Endothelial cell of umbilical vein (primary cell): ENCODE data around the gene CYP26A1. TPM values are rescaled to one million over a fixed set of nuclear protein-coding genes. Genes with fewer than 3 reads are reported as not detected.
A peak's percentile ranks its signal among the peaks of the same experiment; 100 is the strongest.

Experiments
- BruUV-seq: library from RNA; stranded (reverse); fragments of 400-500 nt; replicated peaks from 2 replicates; lab custom pipeline; 2021; lab: Mats Ljungman, UMichigan
- CTCF ChIA-PET: fragments of 300-600, 350-600 bp; sonication (Branson Sonifier 250); formaldehyde crosslinking; loops from one replicate; lab custom pipeline; 2021; ENCODE audit warnings: antibody characterized with exemption, inconsistent platforms; lab: Charles Lee
- POLR2A ChIA-PET: fragments of 300-600, 350-600 bp; sonication (Branson Sonifier 250); formaldehyde crosslinking; loops from one replicate; lab custom pipeline; 2021; ENCODE audit warnings: antibody characterized with exemption, inconsistent platforms; lab: Charles Lee
- DNase-seq: peaks from one replicate; pipeline ENCODE4 v3.0.0-alpha.2; 2011; ENCODE audit warnings: low read depth, low spot score
- FAIRE-seq: peaks from 2 replicates; lab custom pipeline; 2011; peaks lifted over from hg19 to GRCh38; lab: Jason Lieb, UNC
- H2AFZ ChIP-seq: 2 replicates; pipeline ENCODE4 v1.6.0; 2012; ENCODE audit warnings: low read depth, low read length, control low read depth, inconsistent platforms
- H3K27ac ChIP-seq: 2 replicates; pipeline ENCODE4 v1.5.1; 2011; ENCODE audit warnings: low read depth, mild to moderate bottlenecking, control low read depth, low read length, moderate library complexity; ENCODE audit not compliant: insufficient read depth
- H3K27me3 ChIP-seq, 2 experiments: 2 replicates each; pipeline versions ENCODE4 v1.6.0 to v1.6.1; 2011; ENCODE audit warnings: low read length in 2 of 2, mixed read lengths in 1 of 2; ENCODE audit not compliant: control insufficient read depth in 2 of 2, insufficient read depth in 2 of 2
- H3K36me3 ChIP-seq, 2 experiments: 2 replicates in 1 of 2; 3 replicates in 1 of 2; pipeline ENCODE4 v1.5.1; 2011; ENCODE audit warnings: low read length in 2 of 2, mild to moderate bottlenecking in 1 of 2, moderate library complexity in 1 of 2; ENCODE audit not compliant: control insufficient read depth in 2 of 2, insufficient read depth in 2 of 2; ENCODE audit errors: extremely low read depth in 1 of 2
- H3K4me1 ChIP-seq: 3 replicates; pipeline ENCODE4 v1.5.1; 2011; ENCODE audit warnings: mild to moderate bottlenecking, low read length; ENCODE audit not compliant: control insufficient read depth, insufficient read depth; ENCODE audit errors: extremely low read depth
- H3K4me2 ChIP-seq: 2 replicates; pipeline ENCODE4 v1.6.1; 2011; ENCODE audit warnings: low read length, control low read depth, mixed read lengths; ENCODE audit not compliant: insufficient read depth
- H3K4me3 ChIP-seq, 3 experiments: fragments of 200-600 bp in 1 of 3; sonication (generic), shearing (Covaris generic) in 1 of 3; replicated peaks in 1 of 3; 2 replicates each; pipeline ENCODE4 v1.5.1; 2011 to 2016; ENCODE audit warnings: control low read depth in 3 of 3, low read length in 3 of 3, mild to moderate bottlenecking in 2 of 3, inconsistent platforms in 1 of 3, low read depth in 1 of 3, moderate library complexity in 1 of 3; ENCODE audit not compliant: insufficient read depth in 1 of 3
- H3K79me2 ChIP-seq: 2 replicates; pipeline ENCODE4 v1.6.0; 2012; ENCODE audit warnings: low read length, inconsistent platforms; ENCODE audit not compliant: control insufficient read depth, insufficient read depth
- H3K9ac ChIP-seq: replicated peaks from 2 replicates; pipeline ENCODE3; 2011; ENCODE audit warnings: low read length, control low read depth; ENCODE audit not compliant: insufficient read depth; ENCODE audit errors: extremely low read depth
- H3K9me1 ChIP-seq: replicated peaks from 3 replicates; pipeline ENCODE4 v1.6.0; 2011; ENCODE audit warnings: mild to moderate bottlenecking, low read length; ENCODE audit not compliant: control insufficient read depth, insufficient read depth; ENCODE audit errors: extremely low read depth
- H3K9me3 ChIP-seq: replicated peaks from 2 replicates; pipeline ENCODE4 v1.5.1; 2012; ENCODE audit warnings: low read length, inconsistent platforms; ENCODE audit not compliant: control insufficient read depth, insufficient read depth
- H4K20me1 ChIP-seq: replicated peaks from 2 replicates; pipeline ENCODE3; 2011; ENCODE audit warnings: mild to moderate bottlenecking, low read length; ENCODE audit not compliant: control insufficient read depth, insufficient read depth; ENCODE audit errors: extremely low read depth
- CTCF ChIP-seq, 2 donors: IDR thresholded peaks; 1 replicate in 1 of 2; 2 replicates in 1 of 2; pipeline ENCODE4 v1.5.1; 2011; ENCODE audit warnings: low read length in 2 of 2, mild to moderate bottlenecking in 2 of 2, moderate library complexity in 2 of 2, control low read depth in 1 of 2, inconsistent platforms in 1 of 2, low read depth in 1 of 2; ENCODE audit not compliant: insufficient read depth in 1 of 2; ENCODE audit errors: extremely low read depth in 1 of 2
- FOS ChIP-seq: IDR thresholded peaks from 2 replicates; pipeline ENCODE4 v1.6.1; 2011; ENCODE audit warnings: mild to moderate bottlenecking, low read length, moderate library complexity, borderline replicate concordance; ENCODE audit not compliant: insufficient read depth
- MAX ChIP-seq: IDR thresholded peaks from 2 replicates; pipeline ENCODE4 v1.6.1; 2011; ENCODE audit not compliant: insufficient read depth, insufficient read length
- MYC ChIP-seq: IDR thresholded peaks from one replicate; pipeline ENCODE4 v1.6.1; 2011; ENCODE audit warnings: mild to moderate bottlenecking, low read depth, low read length
- POLR2AphosphoS5 ChIP-seq: IDR thresholded peaks from 2 replicates; pipeline ENCODE4 v1.6.1; 2012; ENCODE audit warnings: low read depth, mild to moderate bottlenecking, control low read depth, low read length, moderate library complexity; ENCODE audit not compliant: insufficient read depth
- dilution Hi-C: fragments of 300-500 bp; cut with MboI; formaldehyde crosslinking; loops from one replicate; pipeline ENCODE4 v1.15.0; 2019; ENCODE audit warnings: low sequenced_read_pairs; ENCODE audit not compliant: extremely low pct_ligation_motif_present
- intact Hi-C: fragments of 100-400 bp; cut with micrococcal nuclease; formaldehyde crosslinking; loops from one replicate; pipeline ENCODE4 v1.10.0; 2022
- polyA plus RNA-seq, 4 experiments: library from polyadenylated mRNA; depleted of rRNA in 3 of 4; stranded (reverse) in 3 of 4; unstranded in 1 of 4; fragments of >200 nt; gene quantifications; 2 replicates each; pipeline versions ENCODE4 v1.2.1 to v1.2.3, GENCODE V29; 2011 to 2012; ENCODE audit warnings: missing spikeins in 1 of 4
- total RNA-seq: library from RNA; stranded (reverse); gene quantifications from 2 replicates; pipeline ENCODE4 v1.2.3, GENCODE V29; 2021

The CYP26A1 gene
- total and polyA plus RNA-seq, 2 donors (not counting 3 experiments of a cell fraction or from before 2014, with no cell fraction given) = 0.95 to 4.4 TPM

DNA sequence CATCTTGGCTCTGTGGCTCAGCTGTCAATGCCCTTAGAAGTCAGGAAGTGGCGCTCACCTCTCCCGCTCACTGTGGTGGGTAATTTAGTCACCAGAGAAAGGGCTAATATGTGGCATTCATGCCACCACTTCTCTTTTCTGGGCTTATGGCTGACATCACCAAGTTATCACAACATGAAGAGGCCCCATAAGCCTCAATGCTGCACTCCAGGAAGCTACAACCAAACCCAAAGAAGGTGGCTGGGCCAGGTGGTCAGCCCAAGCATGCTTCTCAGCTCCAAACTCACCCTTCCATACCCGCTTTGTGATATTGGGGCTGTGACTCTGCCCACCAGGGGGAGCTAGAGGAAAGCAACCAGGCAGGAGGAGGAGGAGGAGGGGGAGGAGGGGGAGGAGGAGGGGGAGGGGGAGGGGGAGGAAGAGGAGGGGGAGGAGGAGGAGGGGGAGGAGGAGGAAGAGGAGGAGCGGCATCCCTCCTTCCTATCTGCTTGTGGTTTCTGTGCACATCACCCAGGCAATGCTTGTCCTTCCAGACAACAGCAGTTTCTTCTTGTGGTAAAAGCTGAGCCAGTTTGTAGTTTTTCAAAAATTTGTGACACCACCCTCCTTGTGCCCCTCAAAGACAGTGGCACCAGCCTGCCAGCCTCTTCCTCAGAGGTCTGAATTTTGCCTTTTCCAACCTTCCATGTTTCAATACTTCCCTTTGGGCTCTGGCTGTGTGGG is 42.1 kb downstream of the CYP26A1 start:
- CTCF ChIA-PET = interaction anchor here (0.5 to 1.9 kb wide), 37 partner anchors 10 to 415 kb away, joined by 3 to 44 read pairs (median 4); no protein-coding TSS in a partner anchor
- intact Hi-C loops = loop anchor here (1.0 to 2.0 kb wide), 2 partner anchors 173 to 395 kb away; no protein-coding TSS in a partner anchor
- TF ChIP-seq CTCF (IDR thresholded peaks at IDR 0.05; ENCODE audit: extremely low read depth in 1 of 2, insufficient read depth in 1 of 2, low read depth in 1 of 2, low read length in 2 of 2) (peak; percentile 21 to 60), MYC (no peak)
- Histone ChIP-seq H3K4me2 (no peak overlapping the region), H3K4me3 (no peak overlapping the region), H3K27me3 (peaks cover 8 to 13% of the 10 kb centered on the region in 2 experiments), H3K27ac (no peak overlapping the region), H4K20me1 (no peaks in the 10 kb centered on the region), H3K9ac (no peak overlapping the region), H3K36me3 (no peaks in the 10 kb centered on the region), H3K79me2 (no peaks in the 10 kb centered on the region), H3K9me1 (no peaks in the 10 kb centered on the region), H3K4me1 (no peaks in the 10 kb centered on the region), H3K9me3 (no peaks in the 10 kb centered on the region), H2AFZ (no peak overlapping the region)
- POLR2A ChIA-PET = no interaction called here
- no TSS peak for BruUV-seq
- dilution Hi-C loops = loop anchor here (25.0 kb wide), 1 partner anchor 171 kb away; no protein-coding TSS in a partner anchor
- peak; percentile 38 for DNase-seq
- FAIRE-seq = peak; percentile 50

GRCh38 chr10:93121311-93121710 is 47.6 kb downstream of the CYP26A1 start:
- H4K20me1 ChIP-seq = no peaks in the 10 kb centered on the region
- H3K79me2 ChIP-seq = no peaks in the 10 kb centered on the region
- BruUV-seq = no TSS peak
- no peaks in the 10 kb centered on the region for H3K9me3 ChIP-seq
- H3K27me3 ChIP-seq = peaks cover 0 to 5% of the 10 kb centered on the region in 2 experiments
- H3K9me1 ChIP-seq = no peaks in the 10 kb centered on the region
- dilution Hi-C loops (loop anchor here (25.0 kb wide), 1 partner anchor 166 kb away; no protein-coding TSS in a partner anchor), intact Hi-C loops (no loop called here)
- TF ChIP-seq FOS (no peak), MYC (no peak), POLR2AphosphoS5 (no peak), MAX (no peak)
- H3K27ac ChIP-seq = no peak overlapping the region
- H3K4me1 ChIP-seq = no peaks in the 10 kb centered on the region
- no peak for FAIRE-seq
- H3K36me3 ChIP-seq = no peaks in the 10 kb centered on the region
- H3K9ac ChIP-seq = no peak overlapping the region
- no peak overlapping the region for H2AFZ ChIP-seq
- no peak overlapping the region for H3K4me2 ChIP-seq
- no peak overlapping the region for H3K4me3 ChIP-seq
- CTCF ChIA-PET = no interaction called here
- no peak for DNase-seq
- POLR2A ChIA-PET = no interaction called here
